PC-9 (cell line): ENCODE results near the gene TRMT112. TPM values are rescaled to one million over a fixed set of nuclear protein-coding genes. Genes with fewer than 3 reads are reported as not detected.

Experiments used
- BruUV-seq: library from RNA; stranded (reverse); fragments of 400-500 nt; replicated peaks from 2 replicates; lab custom pipeline; 2021; lab: Mats Ljungman, UMichigan
- CTCF ChIA-PET: fragments of 300-600 bp; sonication (Branson Sonifier 250); formaldehyde crosslinking; loops from one replicate; lab custom pipeline; 2022; ENCODE audit warnings: antibody characterized with exemption; lab: Charles Lee
- POLR2A ChIA-PET: fragments of 300-600 bp; sonication (Branson Sonifier 250); formaldehyde crosslinking; loops from one replicate; lab custom pipeline; 2022; ENCODE audit warnings: antibody characterized with exemption; ENCODE audit not compliant: unreplicated experiment; lab: Charles Lee
- DNase-seq, 2 experiments: peaks; one replicate each; pipeline versions ENCODE4 v3.0.0 to v3.0.0-alpha.2; 2015 to 2022; ENCODE audit warnings: mixed read lengths in 1 of 2
- H2AFZ ChIP-seq: fragments of 200-600 bp; sonication (generic); 2 replicates; pipeline ENCODE4 v1.8.1; 2017; ENCODE audit warnings: antibody characterized with exemption
- H3F3A ChIP-seq: fragments of 200-600 bp; sonication (generic); 2 replicates; pipeline ENCODE4 v1.8.1; 2017; ENCODE audit warnings: antibody characterized with exemption, mild to moderate bottlenecking, low read depth; ENCODE audit not compliant: insufficient read depth
- H3K27ac ChIP-seq: fragments of 200-600 bp; sonication (generic); 2 replicates; pipeline ENCODE4 v1.6.1; 2016; ENCODE audit warnings: mixed run types
- H3K27me3 ChIP-seq: fragments of 200-600 bp; sonication (generic); 2 replicates; pipeline ENCODE4 v1.6.1; 2016; ENCODE audit warnings: low read depth, mixed run types; ENCODE audit not compliant: insufficient read depth
- H3K36me3 ChIP-seq: fragments of 200-600 bp; sonication (generic); 2 replicates; pipeline ENCODE4 v1.6.1; 2016; ENCODE audit warnings: low read depth, mixed run types
- H3K4me1 ChIP-seq: fragments of 200-600 bp; sonication (generic); replicated peaks from 2 replicates; pipeline ENCODE4 v1.6.1; 2016; ENCODE audit warnings: mixed run types; ENCODE audit not compliant: insufficient read depth
- H3K4me2 ChIP-seq: fragments of 200-600 bp; sonication (generic); 2 replicates; pipeline ENCODE4 v1.6.1; 2017; ENCODE audit warnings: mixed run types
- H3K4me3 ChIP-seq: fragments of 200-600 bp; sonication (generic); 2 replicates; pipeline ENCODE4 v1.6.1; 2016; ENCODE audit warnings: mixed run types
- H3K79me2 ChIP-seq: fragments of 200-600 bp; sonication (generic); 2 replicates; pipeline ENCODE4 v1.6.1; 2017; ENCODE audit warnings: low read depth, mixed run types
- H3K9me2 ChIP-seq: fragments of 200-600 bp; sonication (generic); 2 replicates; pipeline ENCODE4 v1.8.1; 2017; ENCODE audit warnings: mild to moderate bottlenecking; ENCODE audit not compliant: insufficient read depth
- H3K9me3 ChIP-seq: fragments of 200-600 bp; sonication (generic); 2 replicates; pipeline ENCODE4 v1.8.1; 2016; ENCODE audit warnings: low read depth; ENCODE audit not compliant: insufficient read depth
- H4K20me1 ChIP-seq: fragments of 200-600 bp; sonication (generic); 2 replicates; pipeline ENCODE4 v1.8.1; 2017; ENCODE audit not compliant: insufficient read depth
- EZH2 ChIP-seq: fragments of 200-600 bp; sonication (generic); IDR thresholded peaks from 2 replicates; pipeline ENCODE4 v1.8.0; 2017; ENCODE audit warnings: antibody characterized with exemption, low read depth
- intact Hi-C: fragments of 100-400 bp; cut with micrococcal nuclease; formaldehyde crosslinking; loops from one replicate; pipeline ENCODE4 v1.10.0; 2022; ENCODE audit not compliant: unreplicated experiment
- total RNA-seq: library from RNA; stranded (reverse); gene quantifications from 2 replicates; pipeline ENCODE4 v1.2.3, GENCODE V29; 2021
- TF ChIP-seq, protein P1 (sequence below): fragments of 200-600 bp; sonication (generic); conservative IDR thresholded peaks from 2 replicates; pipeline ENCODE4 v1.6.1; 2017; ENCODE audit warnings: mixed run types, antibody characterized with exemption, mild to moderate bottlenecking, moderate library complexity

The TRMT112 gene
- total RNA-seq, 1 experiment from 2014 or later: 275 TPM

DNA sequence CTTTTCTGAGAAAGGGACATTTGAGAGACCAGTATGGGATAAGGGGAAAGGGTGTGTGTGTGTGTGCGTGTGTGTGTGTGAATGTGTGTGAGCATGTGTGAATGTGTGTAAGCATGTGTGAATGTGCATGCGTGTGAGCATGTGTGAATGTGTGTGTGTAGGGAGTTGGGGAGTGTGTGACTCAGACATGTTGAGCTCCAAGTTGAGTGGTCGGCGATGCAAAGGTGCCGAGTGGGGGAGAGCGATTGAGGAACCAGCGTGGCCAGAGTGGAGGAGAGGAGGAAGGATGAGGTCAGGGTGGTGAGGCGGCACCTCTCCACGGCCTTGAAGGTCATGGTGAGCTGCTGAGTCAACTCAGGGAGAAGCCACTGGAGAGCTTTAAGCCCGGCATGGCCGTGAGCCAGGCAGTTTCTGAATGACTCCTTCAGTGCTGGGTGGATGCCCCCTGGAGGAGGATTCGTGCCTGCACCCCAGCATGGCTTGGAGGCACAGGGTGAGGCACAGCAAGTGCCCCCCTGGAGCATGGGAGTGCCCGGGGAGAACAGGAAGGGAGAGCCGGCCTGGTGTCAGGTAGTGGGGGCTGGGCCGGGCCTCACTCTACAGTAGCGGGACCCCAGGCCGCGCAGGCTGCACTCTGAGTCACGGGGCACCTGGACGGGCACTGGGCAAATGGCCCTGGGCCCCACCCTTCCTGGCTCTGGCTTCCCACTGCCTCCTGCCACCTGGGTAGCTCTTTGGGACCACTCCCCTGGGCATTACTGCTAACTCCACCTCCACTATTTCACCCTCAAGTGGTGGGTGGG, 14.4 kb upstream of the TRMT112 start:
- no TSS peak for BruUV-seq
- no peaks in the 10 kb centered on the region for H3K9me3 ChIP-seq
- H3K4me2 ChIP-seq: peak overlapping the region; percentile 71
- H4K20me1 ChIP-seq: no peaks in the 10 kb centered on the region
- no peaks in the 10 kb centered on the region for H3K27me3 ChIP-seq
- no peaks in the 10 kb centered on the region for H3K79me2 ChIP-seq
- H3K9me2 ChIP-seq: no peaks in the 10 kb centered on the region
- ChIA-PET POLR2A (interaction anchor here (0.6 to 1.4 kb wide), 6 partner anchors 10 to 127 kb away, joined by 3 to 23 read pairs (median 6); partner anchors contain the start of genes PRDX5 and TRMT112), CTCF (interaction anchor here (0.6 to 2.7 kb wide), 16 partner anchors 10 to 147 kb away, joined by 3 to 55 read pairs (median 4); partner anchors contain the start of genes ESRRA, PRDX5 and TRMT112)
- intact Hi-C loops: loop anchor here (1.0 kb wide), 3 partner anchors 10 to 25 kb away; partner anchors contain the start of gene TRMT112
- peak overlapping the region; percentile 83 for H3K27ac ChIP-seq
- peak overlapping the region; percentile 56; the same call in 1 of the 2 replicates for H2AFZ ChIP-seq
- no peak overlapping the region; the same call in 1 of the 2 replicates for H3K4me3 ChIP-seq
- peaks cover 56% of the 10 kb centered on the region for H3F3A ChIP-seq
- no peaks in the 10 kb centered on the region for H3K36me3 ChIP-seq
- peaks cover 51% of the 10 kb centered on the region for H3K4me1 ChIP-seq
- TF ChIP-seq, protein P1, sequence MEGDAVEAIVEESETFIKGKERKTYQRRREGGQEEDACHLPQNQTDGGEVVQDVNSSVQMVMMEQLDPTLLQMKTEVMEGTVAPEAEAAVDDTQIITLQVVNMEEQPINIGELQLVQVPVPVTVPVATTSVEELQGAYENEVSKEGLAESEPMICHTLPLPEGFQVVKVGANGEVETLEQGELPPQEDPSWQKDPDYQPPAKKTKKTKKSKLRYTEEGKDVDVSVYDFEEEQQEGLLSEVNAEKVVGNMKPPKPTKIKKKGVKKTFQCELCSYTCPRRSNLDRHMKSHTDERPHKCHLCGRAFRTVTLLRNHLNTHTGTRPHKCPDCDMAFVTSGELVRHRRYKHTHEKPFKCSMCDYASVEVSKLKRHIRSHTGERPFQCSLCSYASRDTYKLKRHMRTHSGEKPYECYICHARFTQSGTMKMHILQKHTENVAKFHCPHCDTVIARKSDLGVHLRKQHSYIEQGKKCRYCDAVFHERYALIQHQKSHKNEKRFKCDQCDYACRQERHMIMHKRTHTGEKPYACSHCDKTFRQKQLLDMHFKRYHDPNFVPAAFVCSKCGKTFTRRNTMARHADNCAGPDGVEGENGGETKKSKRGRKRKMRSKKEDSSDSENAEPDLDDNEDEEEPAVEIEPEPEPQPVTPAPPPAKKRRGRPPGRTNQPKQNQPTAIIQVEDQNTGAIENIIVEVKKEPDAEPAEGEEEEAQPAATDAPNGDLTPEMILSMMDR: peak; percentile 88
- TF ChIP-seq EZH2: no peak
- peak; percentile 97 to 99 for DNase-seq

- Histone ChIP-seq H3K79me2 (no peaks in the 10 kb centered on the region), H4K20me1 (no peaks in the 10 kb centered on the region), H3K9me3 (no peaks in the 10 kb centered on the region), H3K27me3 (no peaks in the 10 kb centered on the region), H3K4me1 (peaks cover 43% of the 10 kb centered on the region), H2AFZ (no peak overlapping the region), H3K4me3 (no peak overlapping the region), H3K36me3 (no peaks in the 10 kb centered on the region), H3K27ac (peak overlapping the region; percentile 83), H3F3A (peaks cover 51% of the 10 kb centered on the region), H3K4me2 (peak overlapping the region; percentile 71), H3K9me2 (no peaks in the 10 kb centered on the region)
- ChIA-PET POLR2A (interaction anchor here (1.1 kb wide), 1 partner anchor 10 kb away, joined by 5 read pairs; no protein-coding TSS in a partner anchor), CTCF (interaction anchor here (0.6 to 2.7 kb wide), 8 partner anchors 13 to 146 kb away, joined by 3 to 55 read pairs (median 10); partner anchors contain the start of genes ESRRA, PRDX5 and TRMT112)
- no TSS peak for BruUV-seq
- DNase-seq: no peak
- intact Hi-C loops: no loop called here
- TF ChIP-seq EZH2: no peak
- TF ChIP-seq, protein P1: no peak
Observed at GRCh38 chr11:64330888-64331287, 13.5 kb upstream of the TRMT112 start.

DNA sequence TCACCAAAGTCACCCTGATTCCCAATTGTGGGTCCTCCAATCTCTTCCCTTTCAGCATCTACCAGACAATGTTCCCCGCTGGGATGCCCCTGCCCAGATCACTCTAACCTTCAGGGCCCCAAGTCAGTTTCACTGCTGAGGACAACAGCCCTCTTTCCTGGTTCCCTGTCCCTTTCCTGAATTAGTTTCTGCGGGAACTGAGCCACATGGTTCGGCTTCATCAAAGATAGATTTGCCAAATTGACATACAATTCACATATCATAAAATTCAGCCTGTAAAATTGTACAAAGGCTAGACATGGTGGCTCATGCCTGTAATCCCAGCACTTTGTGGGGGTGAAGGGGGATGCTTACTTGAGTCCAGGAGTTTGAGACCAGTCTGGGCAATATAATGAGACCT, 10.6 kb upstream of the TRMT112 start:
- intact Hi-C loops: no loop called here
- Histone ChIP-seq H3K36me3 (no peaks in the 10 kb centered on the region), H3K27ac (no peak overlapping the region), H4K20me1 (no peaks in the 10 kb centered on the region), H3K9me3 (no peaks in the 10 kb centered on the region), H3K4me2 (no peak overlapping the region), H3K79me2 (no peaks in the 10 kb centered on the region), H3K4me3 (no peak overlapping the region), H3K9me2 (no peaks in the 10 kb centered on the region), H3F3A (peaks cover 40% of the 10 kb centered on the region; the same call in 1 of the 2 replicates), H3K4me1 (peaks cover 23% of the 10 kb centered on the region), H2AFZ (no peak overlapping the region), H3K27me3 (no peaks in the 10 kb centered on the region)
- no peak for DNase-seq
- no TSS peak for BruUV-seq
- ChIA-PET CTCF (no interaction called here), POLR2A (no interaction called here)
- TF ChIP-seq, protein P1: no peak
- TF ChIP-seq EZH2: no peak
